ENCODE measurements around the gene ROR2.

ROR2 gene

DNA sequence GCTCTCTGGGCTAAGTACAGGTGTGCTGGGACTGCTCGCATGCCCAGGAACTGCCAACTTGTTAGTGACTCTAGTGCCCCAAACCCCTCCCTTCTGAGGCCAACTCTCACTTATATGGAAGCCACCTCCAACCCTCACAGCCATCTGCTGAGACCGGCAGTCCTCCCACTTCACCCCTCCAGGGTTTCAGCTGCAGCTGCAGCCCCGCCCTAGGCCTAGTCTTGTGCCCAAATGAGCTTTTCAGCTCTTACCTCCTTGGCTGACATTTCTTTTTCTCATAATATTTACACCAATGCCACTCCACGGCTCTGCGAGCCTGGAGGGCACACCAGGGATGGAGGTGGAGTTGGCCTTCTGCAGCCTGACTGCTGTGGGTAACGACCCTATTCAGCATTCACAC, 166.6 kb downstream of the ROR2 start:
- DNase-seq (ENCODE audit: low spot score), result no peak
- TF ChIP-seq, protein P1, sequence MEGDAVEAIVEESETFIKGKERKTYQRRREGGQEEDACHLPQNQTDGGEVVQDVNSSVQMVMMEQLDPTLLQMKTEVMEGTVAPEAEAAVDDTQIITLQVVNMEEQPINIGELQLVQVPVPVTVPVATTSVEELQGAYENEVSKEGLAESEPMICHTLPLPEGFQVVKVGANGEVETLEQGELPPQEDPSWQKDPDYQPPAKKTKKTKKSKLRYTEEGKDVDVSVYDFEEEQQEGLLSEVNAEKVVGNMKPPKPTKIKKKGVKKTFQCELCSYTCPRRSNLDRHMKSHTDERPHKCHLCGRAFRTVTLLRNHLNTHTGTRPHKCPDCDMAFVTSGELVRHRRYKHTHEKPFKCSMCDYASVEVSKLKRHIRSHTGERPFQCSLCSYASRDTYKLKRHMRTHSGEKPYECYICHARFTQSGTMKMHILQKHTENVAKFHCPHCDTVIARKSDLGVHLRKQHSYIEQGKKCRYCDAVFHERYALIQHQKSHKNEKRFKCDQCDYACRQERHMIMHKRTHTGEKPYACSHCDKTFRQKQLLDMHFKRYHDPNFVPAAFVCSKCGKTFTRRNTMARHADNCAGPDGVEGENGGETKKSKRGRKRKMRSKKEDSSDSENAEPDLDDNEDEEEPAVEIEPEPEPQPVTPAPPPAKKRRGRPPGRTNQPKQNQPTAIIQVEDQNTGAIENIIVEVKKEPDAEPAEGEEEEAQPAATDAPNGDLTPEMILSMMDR (IDR thresholded peaks at IDR 0.05; ENCODE audit: extremely low read depth, missing control alignments), result no peak

DNA sequence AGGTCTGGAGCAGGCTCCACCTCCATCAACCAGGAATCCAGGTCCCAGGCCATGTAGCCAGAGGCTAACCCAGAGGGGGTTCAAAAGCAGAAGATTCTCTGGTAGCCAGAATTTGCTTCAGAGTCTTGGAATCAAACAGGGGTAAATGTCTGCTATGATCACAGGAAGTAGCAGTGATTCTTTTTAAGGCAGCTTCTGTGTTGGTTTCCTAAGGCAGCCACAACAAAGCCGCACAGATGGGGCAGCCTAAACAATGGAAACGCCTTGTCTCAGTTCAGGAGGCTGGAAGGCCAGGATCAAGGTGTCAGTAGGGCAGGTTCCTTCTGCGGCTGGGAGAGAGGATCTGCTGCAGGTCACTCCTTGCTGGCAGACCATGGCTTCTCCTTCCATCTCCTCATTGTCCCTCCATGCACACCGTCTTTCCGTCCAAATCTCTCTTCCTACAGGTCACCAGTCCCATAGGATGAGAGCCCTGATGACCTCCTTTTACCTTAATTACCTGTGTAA, 167.3 kb downstream of the ROR2 start:
- TF ChIP-seq, protein P1 (IDR thresholded peaks at IDR 0.05; ENCODE audit: extremely low read depth, missing control alignments), result no peak
- no peak for DNase-seq (ENCODE audit: low spot score)

DNA sequence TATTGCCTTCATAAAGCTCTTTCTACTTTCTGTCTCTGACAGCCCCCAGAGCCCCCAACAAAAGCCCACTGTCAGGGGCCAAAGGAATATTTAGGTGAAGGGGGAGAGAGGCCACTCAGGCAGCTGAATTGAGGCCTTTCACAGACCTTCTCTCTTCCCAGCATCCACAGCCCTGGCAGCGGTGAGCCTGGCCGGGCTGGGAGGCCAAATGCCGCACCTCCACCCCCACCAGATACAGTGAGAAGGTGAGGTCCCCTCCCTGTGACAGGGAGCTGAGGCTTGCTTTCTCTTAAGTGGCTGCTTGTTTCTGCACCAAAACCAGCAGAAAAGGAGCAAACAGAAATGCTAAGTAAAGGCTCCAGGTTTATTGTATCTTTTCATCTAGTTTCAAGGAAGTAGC, 168.1 kb downstream of the ROR2 start:
- TF ChIP-seq, protein P1 (IDR thresholded peaks at IDR 0.05; ENCODE audit: extremely low read depth, missing control alignments), result no peak
- no peak for DNase-seq (ENCODE audit: low spot score)

DNA sequence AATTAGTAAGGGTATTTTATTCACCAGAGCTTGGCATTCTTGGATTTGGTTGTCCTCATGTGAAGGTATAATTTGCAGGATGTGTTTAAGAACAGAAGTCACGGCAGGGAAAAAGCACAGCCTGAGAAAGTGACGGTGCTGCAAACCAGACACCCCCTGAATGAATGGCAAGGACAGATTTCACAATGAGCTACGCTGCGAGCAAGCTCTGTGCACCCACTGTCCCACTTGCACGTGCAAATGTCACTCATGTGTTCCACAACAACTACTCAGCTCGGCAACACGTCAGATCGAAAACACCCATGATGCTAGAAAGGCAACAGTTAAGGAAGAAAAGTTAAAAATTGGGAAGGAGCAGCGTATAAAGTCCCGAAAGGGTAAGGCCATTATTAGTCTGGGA, 168.9 kb downstream of the ROR2 start:
- TF ChIP-seq, protein P1 (IDR thresholded peaks at IDR 0.05; ENCODE audit: extremely low read depth, missing control alignments), result no peak
- no peak for DNase-seq (ENCODE audit: low spot score)

DNA sequence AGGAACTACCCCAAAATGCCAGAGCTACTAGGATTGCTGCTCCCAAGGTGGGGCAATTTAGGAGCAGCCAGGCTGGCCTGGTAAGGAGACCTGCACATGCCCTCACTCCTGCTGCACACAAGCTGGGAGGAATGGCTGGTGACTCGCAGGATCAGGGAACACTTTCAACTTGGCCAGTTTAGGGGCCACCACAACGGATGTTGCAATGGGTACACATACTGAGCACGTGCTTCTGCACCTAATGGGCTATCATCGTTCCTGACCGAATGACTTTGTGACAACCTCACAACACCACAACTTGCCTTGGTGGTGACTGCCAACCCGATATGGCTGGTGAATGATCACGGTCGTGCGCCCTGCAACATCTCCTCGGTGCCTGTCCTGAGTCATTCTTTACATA, 172.0 kb downstream of the ROR2 start:
- DNase-seq (ENCODE audit: low spot score), result no peak
- TF ChIP-seq, protein P1 (IDR thresholded peaks at IDR 0.05; ENCODE audit: extremely low read depth, missing control alignments), result no peak

DNA sequence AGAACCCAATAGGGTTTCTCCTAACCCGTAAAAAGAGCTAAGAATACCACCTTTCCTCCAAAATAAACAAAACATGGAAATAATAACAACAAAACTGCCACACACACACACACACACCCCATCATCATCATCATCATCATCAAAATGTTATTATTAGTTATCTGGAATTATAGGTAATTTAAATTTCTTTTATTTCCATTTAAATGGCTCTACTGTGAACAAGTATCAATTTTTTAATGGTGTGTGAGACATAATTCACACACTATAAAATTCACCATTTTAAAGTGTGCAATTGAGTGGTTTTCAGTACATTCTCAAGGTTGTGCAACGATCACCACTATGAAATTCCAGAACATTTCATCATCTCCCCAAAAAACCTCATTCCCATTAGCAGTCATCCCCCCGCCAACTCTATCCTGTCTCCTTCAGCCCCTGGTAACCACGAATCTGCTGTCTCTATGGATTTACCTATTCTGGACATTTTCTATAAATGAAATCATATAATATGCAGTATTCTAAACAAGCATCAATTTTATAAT, 172.7 kb downstream of the ROR2 start:
- no peak for DNase-seq (ENCODE audit: low spot score)
- TF ChIP-seq, protein P1 (IDR thresholded peaks at IDR 0.05; ENCODE audit: extremely low read depth, missing control alignments), result no peak

DNA sequence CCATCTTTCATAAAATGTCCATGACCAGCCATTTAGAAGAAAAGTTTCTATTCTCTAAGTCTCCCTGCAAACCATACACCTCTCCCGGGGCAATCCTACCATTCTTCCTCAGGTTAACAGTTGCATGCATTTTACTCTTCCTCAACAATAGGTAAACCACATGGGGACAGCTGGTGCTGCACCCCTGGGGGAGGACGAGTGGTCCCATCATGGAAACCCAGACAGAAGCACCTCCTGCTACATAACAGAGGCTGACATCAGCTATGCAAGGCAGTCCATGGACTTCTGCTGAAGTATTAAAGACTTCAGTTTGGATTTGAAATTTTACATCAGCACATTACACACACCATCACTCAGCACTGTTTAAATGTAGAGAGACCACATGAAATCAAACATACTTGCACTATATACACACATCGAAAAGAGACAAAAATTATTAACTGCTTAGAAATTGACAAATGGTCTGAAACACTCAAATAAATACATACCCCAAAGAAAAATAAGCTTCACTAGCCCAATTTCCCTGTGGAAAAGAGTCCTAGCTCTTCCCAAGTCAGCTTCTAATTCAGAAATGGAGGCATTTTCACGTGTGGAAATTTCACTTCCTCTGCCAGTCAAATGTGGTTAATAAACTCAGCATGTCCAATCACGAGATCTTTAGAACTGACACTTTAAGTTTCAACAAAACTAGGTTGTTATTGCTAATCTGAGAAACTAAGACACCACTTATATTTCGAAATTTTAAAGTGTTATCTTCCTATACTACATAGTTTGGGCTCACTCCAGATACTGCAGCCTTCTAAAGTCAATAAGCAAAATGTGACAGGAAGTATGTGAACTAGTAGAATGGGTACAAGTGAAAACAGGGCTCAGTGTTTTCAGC, 173.4 kb downstream of the ROR2 start:
- DNase-seq (ENCODE audit: low spot score), result no peak

More for the DNA sequence above, 173.4 kb downstream of the ROR2 start:
- TF ChIP-seq, protein P1 (IDR thresholded peaks at IDR 0.05; ENCODE audit: extremely low read depth, missing control alignments), result no peak
